Measurements from ENCODE around the gene UBAC1. TPM values are rescaled to one million over a fixed set of nuclear protein-coding genes. Genes with fewer than 3 reads are reported as not detected.
A peak's percentile ranks its signal among the peaks of the same experiment; 100 is the strongest.

UBAC1 gene
- total and polyA plus RNA-seq, 9 of the 15 experiments (the other 6 are each of a cell fraction or from before 2014, with no cell fraction given): 94.0 to 399 (median 228) TPM

GRCh38 chr9:135907431-135908092 is 53.6 kb downstream of the UBAC1 start, which contains the start of gene CAMSAP1 (continued):
- TF ChIP-seq, protein P1, sequence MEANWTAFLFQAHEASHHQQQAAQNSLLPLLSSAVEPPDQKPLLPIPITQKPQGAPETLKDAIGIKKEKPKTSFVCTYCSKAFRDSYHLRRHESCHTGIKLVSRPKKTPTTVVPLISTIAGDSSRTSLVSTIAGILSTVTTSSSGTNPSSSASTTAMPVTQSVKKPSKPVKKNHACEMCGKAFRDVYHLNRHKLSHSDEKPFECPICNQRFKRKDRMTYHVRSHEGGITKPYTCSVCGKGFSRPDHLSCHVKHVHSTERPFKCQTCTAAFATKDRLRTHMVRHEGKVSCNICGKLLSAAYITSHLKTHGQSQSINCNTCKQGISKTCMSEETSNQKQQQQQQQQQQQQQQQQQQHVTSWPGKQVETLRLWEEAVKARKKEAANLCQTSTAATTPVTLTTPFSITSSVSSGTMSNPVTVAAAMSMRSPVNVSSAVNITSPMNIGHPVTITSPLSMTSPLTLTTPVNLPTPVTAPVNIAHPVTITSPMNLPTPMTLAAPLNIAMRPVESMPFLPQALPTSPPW (CRISPR knock-in tag; IDR thresholded peaks at IDR 0.05): peak; percentile 98
- TF ChIP-seq MCM3 (IDR thresholded peaks at IDR 0.05) (no peak), NR1H2 (CRISPR knock-in tag; IDR thresholded peaks at IDR 0.05) (no peak), PTRF (tag; IDR thresholded peaks at IDR 0.05) (no peak), E2F3 (CRISPR knock-in tag; IDR thresholded peaks at IDR 0.05) (peak; percentile 35; the same call in 1 of the 2 replicates), ESRRA (IDR thresholded peaks at IDR 0.05; ENCODE audit: borderline replicate concordance, low read depth) (0 out of 2 replicates have a peak, but pooled peaks have one; percentile 23), HDAC1 (IDR thresholded peaks at IDR 0.05) (peak in 1 of 2 experiments; percentile 68; a peak in 2 of 4 replicates), POLR2A (conservative IDR thresholded peaks at IDR 0.05) (peak; percentile 71), TEAD4 (IDR thresholded peaks at IDR 0.05; ENCODE audit: low read length) (peak; percentile 54), TEAD4 (CRISPR knock-in tag; IDR thresholded peaks at IDR 0.05; ENCODE audit: borderline replicate concordance) (no peak), TBP (optimal IDR thresholded peaks at IDR 0.05; ENCODE audit: low read depth, low read length) (peak; percentile 45), NFRKB (IDR thresholded peaks at IDR 0.05; ENCODE audit: low read depth) (no peak), DIDO1 (tag; IDR thresholded peaks at IDR 0.05; ENCODE audit: low read depth) (no peak), NRF1 (conservative IDR thresholded peaks at IDR 0.05 in 1 of 2, IDR thresholded peaks at IDR 0.05 in 1 of 2) (peak; percentile 91 to 92), EGR1 (conservative IDR thresholded peaks at IDR 0.05) (peak; percentile 97), U2AF2 (optimal IDR thresholded peaks at IDR 0.05; ENCODE audit: low read depth, low read length) (no peak), SMARCC2 (IDR thresholded peaks at IDR 0.05; ENCODE audit: low read depth) (no peak), SMARCE1 (IDR thresholded peaks at IDR 0.05) (no peak), ZNF354B (CRISPR knock-in tag; IDR thresholded peaks at IDR 0.05) (no peak), GABPB1 (CRISPR knock-in tag; IDR thresholded peaks at IDR 0.05) (peak; percentile 35; the same call in 1 of the 2 replicates), SP1 (CRISPR knock-in tag; IDR thresholded peaks at IDR 0.05) (peak; percentile 73), ZNF766 (CRISPR knock-in tag; conservative IDR thresholded peaks at IDR 0.05) (no peak)
- TF ChIP-seq, protein P2, sequence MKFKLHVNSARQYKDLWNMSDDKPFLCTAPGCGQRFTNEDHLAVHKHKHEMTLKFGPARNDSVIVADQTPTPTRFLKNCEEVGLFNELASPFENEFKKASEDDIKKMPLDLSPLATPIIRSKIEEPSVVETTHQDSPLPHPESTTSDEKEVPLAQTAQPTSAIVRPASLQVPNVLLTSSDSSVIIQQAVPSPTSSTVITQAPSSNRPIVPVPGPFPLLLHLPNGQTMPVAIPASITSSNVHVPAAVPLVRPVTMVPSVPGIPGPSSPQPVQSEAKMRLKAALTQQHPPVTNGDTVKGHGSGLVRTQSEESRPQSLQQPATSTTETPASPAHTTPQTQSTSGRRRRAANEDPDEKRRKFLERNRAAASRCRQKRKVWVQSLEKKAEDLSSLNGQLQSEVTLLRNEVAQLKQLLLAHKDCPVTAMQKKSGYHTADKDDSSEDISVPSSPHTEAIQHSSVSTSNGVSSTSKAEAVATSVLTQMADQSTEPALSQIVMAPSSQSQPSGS (CRISPR knock-in tag; IDR thresholded peaks at IDR 0.05): no peak
- TF ChIP-seq, protein P3, sequence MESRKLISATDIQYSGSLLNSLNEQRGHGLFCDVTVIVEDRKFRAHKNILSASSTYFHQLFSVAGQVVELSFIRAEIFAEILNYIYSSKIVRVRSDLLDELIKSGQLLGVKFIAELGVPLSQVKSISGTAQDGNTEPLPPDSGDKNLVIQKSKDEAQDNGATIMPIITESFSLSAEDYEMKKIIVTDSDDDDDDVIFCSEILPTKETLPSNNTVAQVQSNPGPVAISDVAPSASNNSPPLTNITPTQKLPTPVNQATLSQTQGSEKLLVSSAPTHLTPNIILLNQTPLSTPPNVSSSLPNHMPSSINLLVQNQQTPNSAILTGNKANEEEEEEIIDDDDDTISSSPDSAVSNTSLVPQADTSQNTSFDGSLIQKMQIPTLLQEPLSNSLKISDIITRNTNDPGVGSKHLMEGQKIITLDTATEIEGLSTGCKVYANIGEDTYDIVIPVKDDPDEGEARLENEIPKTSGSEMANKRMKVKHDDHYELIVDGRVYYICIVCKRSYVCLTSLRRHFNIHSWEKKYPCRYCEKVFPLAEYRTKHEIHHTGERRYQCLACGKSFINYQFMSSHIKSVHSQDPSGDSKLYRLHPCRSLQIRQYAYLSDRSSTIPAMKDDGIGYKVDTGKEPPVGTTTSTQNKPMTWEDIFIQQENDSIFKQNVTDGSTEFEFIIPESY (CRISPR knock-in tag; IDR thresholded peaks at IDR 0.05): no peak
- TF ChIP-seq, protein P4, sequence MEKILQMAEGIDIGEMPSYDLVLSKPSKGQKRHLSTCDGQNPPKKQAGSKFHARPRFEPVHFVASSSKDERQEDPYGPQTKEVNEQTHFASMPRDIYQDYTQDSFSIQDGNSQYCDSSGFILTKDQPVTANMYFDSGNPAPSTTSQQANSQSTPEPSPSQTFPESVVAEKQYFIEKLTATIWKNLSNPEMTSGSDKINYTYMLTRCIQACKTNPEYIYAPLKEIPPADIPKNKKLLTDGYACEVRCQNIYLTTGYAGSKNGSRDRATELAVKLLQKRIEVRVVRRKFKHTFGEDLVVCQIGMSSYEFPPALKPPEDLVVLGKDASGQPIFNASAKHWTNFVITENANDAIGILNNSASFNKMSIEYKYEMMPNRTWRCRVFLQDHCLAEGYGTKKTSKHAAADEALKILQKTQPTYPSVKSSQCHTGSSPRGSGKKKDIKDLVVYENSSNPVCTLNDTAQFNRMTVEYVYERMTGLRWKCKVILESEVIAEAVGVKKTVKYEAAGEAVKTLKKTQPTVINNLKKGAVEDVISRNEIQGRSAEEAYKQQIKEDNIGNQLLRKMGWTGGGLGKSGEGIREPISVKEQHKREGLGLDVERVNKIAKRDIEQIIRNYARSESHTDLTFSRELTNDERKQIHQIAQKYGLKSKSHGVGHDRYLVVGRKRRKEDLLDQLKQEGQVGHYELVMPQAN (IDR thresholded peaks at IDR 0.05; ENCODE audit: borderline replicate concordance): no peak
